Sigmoid colon (tissue), 3 donors: Measurements from ENCODE around the gene TMEM9B.

Experiments used
- POLR2A ChIP-seq, 2 donors: fragments of 450-650 bp; IDR thresholded peaks; one replicate each; pipeline ENCODE4 v1.6.1; 2016; ENCODE audit warnings: antibody characterized with exemption in 2 of 2, mild to moderate bottlenecking in 2 of 2, moderate library complexity in 2 of 2
- TF ChIP-seq, protein P1 (sequence below), 4 experiments: fragments of 450-650 bp in 3 of 4; fragments of 200-600 bp in 1 of 4; IDR thresholded peaks; one replicate each; pipeline ENCODE4 v1.5.1; 2016 to 2019; ENCODE audit warnings: antibody characterized with exemption in 4 of 4, mild to moderate bottlenecking in 3 of 4, moderate library complexity in 2 of 4

DNA sequence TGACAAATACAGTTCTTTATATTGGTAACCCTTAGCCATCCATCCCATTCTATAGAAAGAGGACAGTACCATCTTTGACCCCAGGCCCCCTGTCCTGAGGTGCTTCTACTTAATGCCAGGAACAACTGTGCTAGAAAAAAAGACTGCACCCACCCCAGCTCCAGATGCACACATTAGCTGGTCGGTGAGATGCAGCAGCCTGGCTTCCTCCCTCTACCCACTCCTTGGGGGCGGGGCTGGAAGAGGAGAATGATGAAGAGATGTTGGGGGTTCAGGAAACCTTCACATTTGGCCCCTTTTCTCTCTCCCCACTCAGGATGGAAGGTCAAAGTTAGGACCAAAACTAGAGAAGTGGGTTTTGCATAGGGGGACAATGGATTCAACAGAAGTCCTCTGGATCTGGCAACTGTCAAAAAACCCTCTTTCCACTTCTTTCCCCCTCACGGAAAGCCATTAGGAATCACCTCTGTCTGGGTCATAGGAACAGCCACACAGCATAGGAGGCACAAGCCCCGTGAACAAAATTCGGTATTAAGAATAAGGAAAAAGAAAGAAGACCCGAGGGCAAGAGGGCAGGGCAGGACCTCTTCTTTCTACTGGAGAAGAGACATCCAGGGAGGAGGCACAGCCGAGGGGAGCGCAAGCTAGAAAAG lies 38.8 kb upstream of the TMEM9B start:
- TF ChIP-seq, protein P1, sequence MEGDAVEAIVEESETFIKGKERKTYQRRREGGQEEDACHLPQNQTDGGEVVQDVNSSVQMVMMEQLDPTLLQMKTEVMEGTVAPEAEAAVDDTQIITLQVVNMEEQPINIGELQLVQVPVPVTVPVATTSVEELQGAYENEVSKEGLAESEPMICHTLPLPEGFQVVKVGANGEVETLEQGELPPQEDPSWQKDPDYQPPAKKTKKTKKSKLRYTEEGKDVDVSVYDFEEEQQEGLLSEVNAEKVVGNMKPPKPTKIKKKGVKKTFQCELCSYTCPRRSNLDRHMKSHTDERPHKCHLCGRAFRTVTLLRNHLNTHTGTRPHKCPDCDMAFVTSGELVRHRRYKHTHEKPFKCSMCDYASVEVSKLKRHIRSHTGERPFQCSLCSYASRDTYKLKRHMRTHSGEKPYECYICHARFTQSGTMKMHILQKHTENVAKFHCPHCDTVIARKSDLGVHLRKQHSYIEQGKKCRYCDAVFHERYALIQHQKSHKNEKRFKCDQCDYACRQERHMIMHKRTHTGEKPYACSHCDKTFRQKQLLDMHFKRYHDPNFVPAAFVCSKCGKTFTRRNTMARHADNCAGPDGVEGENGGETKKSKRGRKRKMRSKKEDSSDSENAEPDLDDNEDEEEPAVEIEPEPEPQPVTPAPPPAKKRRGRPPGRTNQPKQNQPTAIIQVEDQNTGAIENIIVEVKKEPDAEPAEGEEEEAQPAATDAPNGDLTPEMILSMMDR (IDR thresholded peaks at IDR 0.05): no peak
- TF ChIP-seq POLR2A (IDR thresholded peaks at IDR 0.05): no peak
